ENCODE data around the gene FLVCR2. TPM values are rescaled to one million over a fixed set of nuclear protein-coding genes. Genes with fewer than 3 reads are reported as not detected.

The FLVCR2 gene
- total and polyA plus RNA-seq, 2 of the 13 experiments (the other 11 are each of a cell fraction or from before 2014, with no cell fraction given) = 9.9 to 10.5 TPM

- TF ChIP-seq ARID2 (CRISPR knock-in tag; IDR thresholded peaks at IDR 0.05; ENCODE audit: borderline replicate concordance) = no peak
- no peak for TF ChIP-seq EED (CRISPR knock-in tag; IDR thresholded peaks at IDR 0.05)
- no peak for TF ChIP-seq ZNF629 (CRISPR knock-in tag; conservative IDR thresholded peaks at IDR 0.05)
- no peak for TF ChIP-seq KLF9 (CRISPR knock-in tag; IDR thresholded peaks at IDR 0.05; ENCODE audit: low read depth)
- peak; percentile 38 for TF ChIP-seq ZNF687 (CRISPR knock-in tag; IDR thresholded peaks at IDR 0.05)
- no peak for TF ChIP-seq PAWR (CRISPR knock-in tag; IDR thresholded peaks at IDR 0.05; ENCODE audit: borderline replicate concordance)
- TF ChIP-seq AHR (CRISPR knock-in tag; IDR thresholded peaks at IDR 0.05) = no peak
- no peak for TF ChIP-seq TFAP4 (IDR thresholded peaks at IDR 0.05; ENCODE audit: borderline replicate concordance, low read depth)
- TF ChIP-seq PAXIP1 (CRISPR knock-in tag; conservative IDR thresholded peaks at IDR 0.05) = 0 out of 2 replicates have a peak, but pooled peaks have one; percentile 13
- no peak for TF ChIP-seq TEAD3 (CRISPR knock-in tag; optimal IDR thresholded peaks at IDR 0.05; ENCODE audit: borderline replicate concordance)
- TF ChIP-seq MXI1 (IDR thresholded peaks at IDR 0.05; ENCODE audit: borderline replicate concordance, low read depth, low read length) = no peak
- TF ChIP-seq TAF1 (CRISPR knock-in tag; IDR thresholded peaks at IDR 0.05) = peak; percentile 42; the same call in 1 of the 2 replicates
- TF ChIP-seq ZNF331 (CRISPR knock-in tag; IDR thresholded peaks at IDR 0.05) = no peak
- TF ChIP-seq ARID5B (CRISPR knock-in tag; IDR thresholded peaks at IDR 0.05) = no peak
Measured at GRCh38 chr14:75578102-75578785, at the start of gene FLVCR2 (continued).

Measured in HepG2 (cell line).